HG02623 (cell line): Measurements from ENCODE around the gene KLF3.

Experiments
- ATAC-seq: cut with Tn5 transposase; IDR thresholded peaks from one replicate; pipeline ENCODE4 v1.9.1; 2021; ENCODE audit warnings: moderate library complexity; ENCODE audit not compliant: unreplicated experiment

Gene KLF3

DNA sequence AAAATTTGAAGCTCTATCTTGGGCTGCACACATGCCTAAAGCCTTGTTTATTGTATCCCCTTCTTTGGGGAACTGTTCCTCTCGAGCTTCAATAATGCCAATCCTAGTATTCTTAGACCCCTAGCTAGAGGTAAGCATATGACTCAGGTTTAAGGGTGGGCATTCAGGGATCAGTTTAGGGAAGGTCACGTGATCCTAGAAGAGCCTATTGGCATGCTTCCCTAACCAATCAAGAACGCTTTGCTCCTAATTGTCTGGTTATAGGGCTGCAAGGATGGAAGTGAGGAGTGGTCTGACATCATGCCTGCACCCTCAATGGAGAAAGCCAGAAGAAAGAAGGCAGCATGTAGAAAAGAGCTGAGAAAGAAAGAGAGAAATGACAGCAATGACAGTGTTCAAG lies 71.9 kb downstream of the KLF3 start:
- no peak for ATAC-seq

DNA sequence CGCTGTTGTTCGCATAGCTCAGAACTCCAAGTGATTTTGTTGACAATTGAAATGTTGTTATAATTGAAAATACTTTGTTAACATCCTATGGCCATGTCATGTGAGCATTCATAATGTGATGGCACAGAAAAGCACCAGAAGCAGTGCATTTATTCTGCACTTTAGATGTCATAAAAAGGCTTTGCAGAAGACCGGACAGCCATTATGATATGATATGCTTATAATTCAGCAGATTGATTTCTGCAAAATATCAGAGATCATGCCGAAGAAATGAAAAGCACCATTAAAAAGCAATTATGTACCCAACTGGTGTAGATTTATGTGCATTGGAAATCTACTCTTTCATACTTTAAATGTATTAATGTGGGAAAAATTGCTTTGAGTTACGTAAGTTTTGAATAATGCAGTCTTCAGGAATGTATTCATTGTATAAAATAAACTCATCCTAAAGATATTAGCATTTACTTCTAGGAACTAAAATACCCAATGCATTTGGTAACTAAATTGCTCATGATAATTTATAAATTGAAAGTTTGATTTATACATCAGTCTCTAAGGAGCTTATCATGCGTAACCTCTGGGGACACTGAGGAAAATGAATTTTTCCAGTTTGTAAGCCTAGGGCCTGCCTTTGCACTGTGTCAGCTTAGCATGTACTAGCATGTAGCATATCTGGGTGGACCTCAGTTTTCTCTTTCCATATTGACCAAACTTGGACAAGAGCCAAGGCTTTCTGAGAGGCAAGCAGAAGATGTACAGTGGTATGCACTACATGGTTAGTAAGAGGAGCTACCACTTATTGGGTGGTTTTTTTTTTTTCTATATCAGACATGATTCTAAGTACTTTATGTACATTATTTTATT lies 75.2 kb downstream of the KLF3 start:
- ATAC-seq = no peak

DNA sequence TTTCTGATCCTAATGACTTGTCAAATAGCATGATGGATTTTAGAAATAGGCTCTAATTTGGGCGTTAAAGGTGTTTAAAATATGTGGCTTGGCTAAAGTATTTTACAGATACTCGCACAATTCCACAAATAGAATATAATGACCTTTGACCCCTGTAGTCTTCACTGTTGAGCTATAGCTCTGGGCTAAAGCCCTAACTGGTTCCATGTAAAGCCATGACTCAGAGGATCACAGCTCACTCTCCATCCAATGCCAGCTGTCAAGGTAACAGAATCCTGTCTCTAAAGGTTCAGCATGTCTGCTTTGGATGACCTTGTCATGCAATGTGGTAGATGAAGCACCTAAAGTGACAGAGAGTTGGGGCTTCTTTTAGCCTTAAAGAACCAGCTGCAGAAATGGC lies 76.3 kb downstream of the KLF3 start:
- ATAC-seq = no peak

DNA sequence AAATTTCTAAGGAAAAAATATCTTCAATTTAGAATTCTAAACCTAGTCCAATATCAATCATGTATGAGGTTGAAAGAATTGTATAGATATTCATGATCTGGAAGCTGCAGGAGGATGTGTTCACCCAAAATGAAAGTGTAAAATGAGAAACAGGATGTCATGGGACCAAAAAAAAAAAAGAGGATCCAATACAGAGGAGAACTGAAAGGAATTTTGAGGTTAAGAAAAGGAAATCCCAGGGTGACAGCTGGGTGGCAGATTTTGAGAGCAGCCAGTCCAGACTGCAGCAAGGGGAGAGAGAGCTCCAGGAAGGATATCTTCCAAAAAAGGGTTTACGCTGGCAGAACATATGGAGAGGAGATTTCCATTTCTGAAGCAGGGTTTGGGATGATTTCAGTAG lies 79.9 kb downstream of the KLF3 start:
- ATAC-seq = no peak

DNA sequence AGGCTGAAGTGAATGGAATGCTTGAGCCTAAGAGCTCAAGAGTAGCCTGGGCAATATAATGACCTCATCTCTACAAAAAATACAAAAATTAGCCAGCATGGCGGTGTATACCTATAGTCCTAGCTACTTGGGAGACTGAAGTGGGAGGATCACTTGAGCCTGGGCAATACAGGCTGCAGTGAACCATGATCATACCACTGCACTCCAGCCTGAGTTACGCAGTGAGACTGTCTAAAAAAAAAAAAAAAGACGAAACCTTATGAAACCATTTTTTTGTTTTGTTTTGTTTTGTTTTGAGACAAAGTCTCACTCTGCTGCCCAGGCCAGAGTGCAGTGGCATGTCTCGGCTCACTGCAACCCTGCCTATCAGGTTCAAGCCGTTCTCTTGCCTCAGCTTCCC lies 81.9 kb downstream of the KLF3 start:
- no peak for ATAC-seq

DNA sequence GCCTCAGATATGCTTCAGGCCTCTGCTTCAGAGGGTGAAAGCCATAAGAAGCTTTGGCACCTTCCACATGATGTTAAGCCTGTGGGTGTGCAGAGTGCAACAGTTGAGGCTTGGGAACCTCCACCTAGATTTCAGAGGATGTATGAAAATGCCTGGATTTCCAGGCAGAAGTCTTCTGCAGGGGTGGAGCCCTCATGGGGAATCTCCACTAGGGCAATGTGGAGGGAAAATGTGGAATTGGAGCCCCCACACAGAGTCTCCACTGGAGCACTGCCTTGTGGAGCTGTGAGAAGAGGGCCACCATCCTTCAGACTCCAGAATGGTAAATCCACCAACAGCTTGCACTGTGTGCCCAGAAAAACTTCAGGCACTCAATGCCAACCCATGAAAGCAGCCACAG lies 83.6 kb downstream of the KLF3 start:
- no peak for ATAC-seq

DNA sequence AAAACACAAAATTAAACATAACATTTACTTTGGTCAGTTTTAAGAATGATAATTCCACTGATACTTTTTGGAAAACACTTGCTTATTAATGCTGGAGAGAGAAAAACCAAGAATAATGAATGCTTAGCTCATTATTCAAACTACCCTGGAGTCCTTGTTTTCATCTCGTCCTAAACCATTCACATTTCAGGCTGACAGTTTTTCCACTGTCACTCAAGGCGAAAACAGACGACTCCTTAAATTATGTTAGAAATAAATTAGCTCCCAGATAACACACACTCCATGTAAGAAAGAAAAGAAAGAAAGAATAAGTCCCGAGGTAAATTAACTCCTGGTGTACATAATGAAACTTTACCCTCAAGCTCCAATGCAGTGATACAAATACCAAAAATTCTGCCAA lies 85.3 kb downstream of the KLF3 start:
- no peak for ATAC-seq
